Parathyroid adenoma (tissue), 2 donors: ENCODE results near the gene IL4.

ENCODE experiments used
- H2AFZ ChIP-seq: fragments of 300-600 bp; sonication (generic); one replicate; pipeline ENCODE4 v1.7.0; 2017; ENCODE audit warnings: antibody characterized with exemption, mild to moderate bottlenecking
- H3K27ac ChIP-seq: fragments of 300-600 bp; sonication (generic); one replicate; pipeline ENCODE4 v1.7.0; 2017
- H3K27me3 ChIP-seq: fragments of 300-600 bp; sonication (generic); one replicate; pipeline ENCODE4 v1.7.0; 2017; ENCODE audit warnings: low read length; ENCODE audit not compliant: control insufficient read depth, insufficient read depth
- H3K36me3 ChIP-seq: fragments of 300-600 bp; sonication (generic); one replicate; pipeline ENCODE4 v1.7.0; 2017; ENCODE audit warnings: low read length; ENCODE audit not compliant: control insufficient read depth, insufficient read depth
- H3K4me1 ChIP-seq: fragments of 300-600 bp; sonication (generic); one replicate; pipeline ENCODE4 v1.7.0; 2017; ENCODE audit warnings: control low read depth
- H3K4me2 ChIP-seq: fragments of 300-600 bp; sonication (generic); one replicate; pipeline ENCODE4 v1.7.0; 2017; ENCODE audit warnings: low read length
- H3K4me3 ChIP-seq: fragments of 300-600 bp; sonication (generic); one replicate; pipeline ENCODE4 v1.7.0; 2017; ENCODE audit warnings: low read depth, low read length
- H3K79me2 ChIP-seq: fragments of 300-600 bp; sonication (generic); one replicate; pipeline ENCODE4 v1.7.0; 2017; ENCODE audit warnings: control low read depth
- H3K9ac ChIP-seq: fragments of 300-600 bp; sonication (generic); one replicate; pipeline ENCODE4 v1.7.0; 2017; ENCODE audit warnings: mild to moderate bottlenecking
- H3K9me3 ChIP-seq: fragments of 300-600 bp; sonication (generic); one replicate; pipeline ENCODE4 v1.7.0; 2017; ENCODE audit warnings: low read length; ENCODE audit not compliant: control insufficient read depth
- TF ChIP-seq, protein P1 (sequence below): fragments of 300-600 bp; sonication (generic); IDR thresholded peaks from one replicate; pipeline ENCODE4 v1.7.0; 2017; ENCODE audit warnings: antibody characterized with exemption, mild to moderate bottlenecking
- donor health status: primary hyperparathyroidism.

The IL4 gene

DNA sequence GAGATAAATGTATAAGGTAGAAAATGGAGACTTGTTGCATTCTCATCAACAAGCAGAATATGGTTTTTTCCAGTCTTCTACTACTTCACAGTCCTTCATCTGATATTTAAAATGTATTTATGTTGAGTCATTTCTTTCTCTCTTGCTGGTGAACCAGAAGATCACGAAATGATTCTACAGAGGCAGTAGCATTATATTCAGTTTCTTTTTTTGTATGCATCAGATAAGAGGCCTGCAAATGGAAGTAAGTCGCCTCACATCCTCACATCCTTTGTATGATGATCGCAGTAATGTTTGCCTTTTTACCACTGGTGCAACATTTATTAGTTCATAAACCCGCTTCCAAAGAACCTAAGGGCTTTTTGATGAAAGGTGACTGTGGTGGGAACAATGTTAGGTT lies 37.9 kb upstream of the IL4 start:
- no peaks in the 10 kb centered on the region for H3K36me3 ChIP-seq

DNA sequence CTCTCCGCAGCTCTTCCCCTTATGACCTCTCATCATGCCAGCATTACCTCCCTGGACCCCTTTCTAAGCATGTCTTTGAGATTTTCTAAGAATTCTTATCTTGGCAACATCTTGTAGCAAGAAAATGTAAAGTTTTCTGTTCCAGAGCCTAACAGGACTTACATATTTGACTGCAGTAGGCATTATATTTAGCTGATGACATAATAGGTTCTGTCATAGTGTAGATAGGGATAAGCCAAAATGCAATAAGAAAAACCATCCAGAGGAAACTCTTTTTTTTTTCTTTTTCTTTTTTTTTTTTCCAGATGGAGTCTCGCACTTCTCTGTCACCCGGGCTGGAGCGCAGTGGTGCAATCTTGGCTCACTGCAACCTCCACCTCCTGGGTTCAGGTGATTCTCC lies 36.5 kb upstream of the IL4 start:
- H3K4me2 ChIP-seq = no peak overlapping the region
- TF ChIP-seq, protein P1, sequence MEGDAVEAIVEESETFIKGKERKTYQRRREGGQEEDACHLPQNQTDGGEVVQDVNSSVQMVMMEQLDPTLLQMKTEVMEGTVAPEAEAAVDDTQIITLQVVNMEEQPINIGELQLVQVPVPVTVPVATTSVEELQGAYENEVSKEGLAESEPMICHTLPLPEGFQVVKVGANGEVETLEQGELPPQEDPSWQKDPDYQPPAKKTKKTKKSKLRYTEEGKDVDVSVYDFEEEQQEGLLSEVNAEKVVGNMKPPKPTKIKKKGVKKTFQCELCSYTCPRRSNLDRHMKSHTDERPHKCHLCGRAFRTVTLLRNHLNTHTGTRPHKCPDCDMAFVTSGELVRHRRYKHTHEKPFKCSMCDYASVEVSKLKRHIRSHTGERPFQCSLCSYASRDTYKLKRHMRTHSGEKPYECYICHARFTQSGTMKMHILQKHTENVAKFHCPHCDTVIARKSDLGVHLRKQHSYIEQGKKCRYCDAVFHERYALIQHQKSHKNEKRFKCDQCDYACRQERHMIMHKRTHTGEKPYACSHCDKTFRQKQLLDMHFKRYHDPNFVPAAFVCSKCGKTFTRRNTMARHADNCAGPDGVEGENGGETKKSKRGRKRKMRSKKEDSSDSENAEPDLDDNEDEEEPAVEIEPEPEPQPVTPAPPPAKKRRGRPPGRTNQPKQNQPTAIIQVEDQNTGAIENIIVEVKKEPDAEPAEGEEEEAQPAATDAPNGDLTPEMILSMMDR = no peak
- H3K4me1 ChIP-seq = no peaks in the 10 kb centered on the region
- H3K27ac ChIP-seq = no peak overlapping the region
- no peaks in the 10 kb centered on the region for H3K9me3 ChIP-seq
- H3K79me2 ChIP-seq = no peaks in the 10 kb centered on the region
- H3K4me3 ChIP-seq = no peak overlapping the region
- no peak overlapping the region for H2AFZ ChIP-seq
- H3K27me3 ChIP-seq = no peaks in the 10 kb centered on the region
- H3K36me3 ChIP-seq = no peaks in the 10 kb centered on the region
- no peak overlapping the region for H3K9ac ChIP-seq

More for the DNA sequence above, 37.9 kb upstream of the IL4 start:
- no peak overlapping the region for H3K4me3 ChIP-seq
- TF ChIP-seq, protein P1 = no peak
- H3K9ac ChIP-seq = no peak overlapping the region
- no peak overlapping the region for H3K4me2 ChIP-seq
- no peak overlapping the region for H3K27ac ChIP-seq
- no peaks in the 10 kb centered on the region for H3K27me3 ChIP-seq
- no peaks in the 10 kb centered on the region for H3K79me2 ChIP-seq
- H3K4me1 ChIP-seq = no peaks in the 10 kb centered on the region
- no peak overlapping the region for H2AFZ ChIP-seq
- H3K9me3 ChIP-seq = no peaks in the 10 kb centered on the region

DNA sequence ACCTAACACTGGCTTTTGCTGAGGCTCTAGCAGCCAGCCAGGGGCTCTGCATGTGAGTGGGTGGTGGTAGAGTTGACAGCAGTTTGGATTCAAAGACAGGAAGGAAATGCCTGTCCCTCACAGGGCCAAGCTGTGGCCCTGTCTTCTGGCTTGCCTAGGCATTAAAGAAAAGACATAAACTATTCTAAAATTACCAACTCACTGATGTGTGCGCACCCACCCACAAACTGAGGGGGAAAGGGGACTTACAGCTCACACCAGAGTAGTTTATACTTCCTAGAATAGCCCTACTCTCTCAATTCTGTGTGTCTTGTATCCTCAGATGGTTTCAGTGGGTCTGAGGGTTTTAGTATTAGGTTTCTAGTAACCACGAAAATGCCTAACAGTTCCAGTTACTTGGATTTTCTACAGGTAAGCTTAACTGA lies 34.1 kb upstream of the IL4 start:
- Histone ChIP-seq H3K9ac (no peak overlapping the region), H3K79me2 (no peaks in the 10 kb centered on the region), H3K4me1 (no peaks in the 10 kb centered on the region), H2AFZ (no peak overlapping the region), H3K36me3 (no peaks in the 10 kb centered on the region), H3K27me3 (no peaks in the 10 kb centered on the region), H3K4me2 (no peak overlapping the region), H3K9me3 (no peaks in the 10 kb centered on the region), H3K27ac (no peak overlapping the region), H3K4me3 (no peak overlapping the region)
- TF ChIP-seq, protein P1 = no peak

DNA sequence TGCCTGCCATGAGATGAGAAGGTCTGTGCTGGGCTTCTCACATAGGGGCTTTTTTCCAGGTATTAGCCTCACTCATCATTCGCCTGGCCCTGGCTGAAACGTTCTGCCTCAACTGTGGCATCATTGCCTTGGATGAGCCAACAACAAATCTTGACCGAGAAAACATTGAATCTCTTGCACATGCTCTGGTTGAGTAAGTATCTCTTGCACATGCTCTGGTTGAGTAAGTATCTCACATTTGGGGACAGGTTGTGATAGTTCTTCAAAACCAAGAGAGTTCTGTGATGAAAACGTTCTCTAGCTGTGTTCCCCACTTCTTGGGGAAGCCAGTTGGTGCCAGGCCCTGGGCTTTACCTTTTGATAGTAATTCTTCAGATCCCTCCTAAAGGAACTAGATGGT lies 33.2 kb upstream of the IL4 start:
- Histone ChIP-seq H3K36me3 (no peaks in the 10 kb centered on the region), H3K9me3 (no peaks in the 10 kb centered on the region)
- TF ChIP-seq, protein P1 = no peak

DNA sequence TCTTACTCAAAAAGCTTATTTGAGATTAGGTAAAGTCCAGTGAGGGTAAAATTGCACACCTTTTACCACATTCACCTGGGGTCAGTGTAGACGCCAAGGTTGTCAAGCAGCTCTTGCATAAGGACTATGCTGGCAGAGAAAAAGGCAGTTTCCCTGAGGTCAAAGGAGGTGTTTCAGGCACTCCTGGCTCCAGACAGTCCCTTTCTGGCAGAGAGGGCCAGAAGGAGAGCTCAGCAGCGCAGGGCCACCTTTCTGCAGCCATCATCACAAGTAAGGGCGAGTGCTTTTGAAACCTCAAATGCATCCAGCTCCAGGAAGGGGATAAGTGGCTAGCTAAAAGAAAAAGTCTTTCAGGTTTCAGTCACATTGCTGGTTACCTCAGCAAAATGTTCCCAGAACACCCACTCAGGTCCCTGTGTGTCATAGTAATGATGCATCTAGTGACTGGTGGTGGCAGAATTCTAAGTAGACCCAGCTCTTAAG lies 32.5 kb upstream of the IL4 start:
- TF ChIP-seq, protein P1 = no peak
- H3K27me3 ChIP-seq = no peaks in the 10 kb centered on the region
- no peak overlapping the region for H3K4me3 ChIP-seq
- H2AFZ ChIP-seq = no peak overlapping the region
- H3K4me2 ChIP-seq = no peak overlapping the region
- no peaks in the 10 kb centered on the region for H3K36me3 ChIP-seq
- H3K27ac ChIP-seq = no peak overlapping the region
- no peak overlapping the region for H3K9ac ChIP-seq
- H3K4me1 ChIP-seq = no peaks in the 10 kb centered on the region
- no peaks in the 10 kb centered on the region for H3K79me2 ChIP-seq
- no peaks in the 10 kb centered on the region for H3K9me3 ChIP-seq

More for the DNA sequence above, 33.2 kb upstream of the IL4 start:
- Histone ChIP-seq H3K4me1 (no peaks in the 10 kb centered on the region), H3K4me3 (no peak overlapping the region), H3K4me2 (no peak overlapping the region), H3K27ac (no peak overlapping the region), H3K79me2 (no peaks in the 10 kb centered on the region), H2AFZ (no peak overlapping the region), H3K27me3 (no peaks in the 10 kb centered on the region), H3K9ac (no peak overlapping the region)
